K562 (cell line): ENCODE data around the gene MYO18A. TPM values are rescaled to one million over a fixed set of nuclear protein-coding genes. Genes with fewer than 3 reads are reported as not detected.

Experiments used
- ADNP ChIP-seq: fragments of 200-800 bp; sonication (Bioruptor generic); IDR thresholded peaks from 2 replicates; pipeline ENCODE4 v1.6.1; 2016; ENCODE audit warnings: missing genetic modification characterization, missing compliant biosample characterization
- ARID1B ChIP-seq: fragments of 450-650 bp; IDR thresholded peaks from 2 replicates; pipeline ENCODE4 v1.6.1; 2016; ENCODE audit warnings: antibody characterized with exemption, mild to moderate bottlenecking, inconsistent platforms
- DIDO1 ChIP-seq: fragments of 450-650 bp; IDR thresholded peaks from 2 replicates; pipeline ENCODE4 v1.6.1; 2016; ENCODE audit warnings: low read depth, missing biosample characterization, missing genetic modification characterization
- EGR1 ChIP-seq: fragments of 450-650 bp; conservative IDR thresholded peaks from 2 replicates; pipeline ENCODE4 v1.6.1; 2017; ENCODE audit warnings: mild to moderate bottlenecking
- FOXA1 ChIP-seq: fragments of 450-650 bp; IDR thresholded peaks from 2 replicates; pipeline ENCODE4 v1.6.1; 2016; ENCODE audit warnings: mild to moderate bottlenecking, borderline replicate concordance
- HMBOX1 ChIP-seq: sonication (generic); IDR thresholded peaks from 2 replicates; pipeline ENCODE4 v1.6.1; 2016
- JUN ChIP-seq, 2 experiments: sonication (generic) in 1 of 2; formaldehyde crosslinking in 1 of 2; IDR thresholded peaks; 2 replicates each; pipeline versions ENCODE4 v1.6.1 to v1.8.0; 2012 to 2022; ENCODE audit warnings: borderline replicate concordance in 2 of 2, mild to moderate bottlenecking in 2 of 2, improper control_type of control experiment in 1 of 2, low read depth in 1 of 2, low read length in 1 of 2, missing genetic modification reagents in 1 of 2
- JUND ChIP-seq, 2 experiments: IDR thresholded peaks; 2 replicates in 1 of 2; 3 replicates in 1 of 2; pipeline ENCODE4 v1.6.1; 2011; ENCODE audit warnings: borderline replicate concordance in 2 of 2, low read depth in 2 of 2, low read length in 2 of 2, improper control_type of control experiment in 1 of 2, missing biosample characterization in 1 of 2, missing genetic modification characterization in 1 of 2, missing genetic modification reagents in 1 of 2
- KLF16 ChIP-seq: IDR thresholded peaks from 2 replicates; pipeline ENCODE4 v1.6.1; 2016; ENCODE audit warnings: antibody characterized with exemption
- MCM2 ChIP-seq: fragments of 450-650 bp; IDR thresholded peaks from 2 replicates; pipeline ENCODE4 v1.6.1; 2017; ENCODE audit warnings: low read depth, mild to moderate bottlenecking
- RBM14 ChIP-seq: fragments of 200-400 bp; formaldehyde crosslinking; IDR thresholded peaks from 2 replicates; pipeline ENCODE4 v1.6.1; 2018; ENCODE audit warnings: low read depth, mild to moderate bottlenecking, low read length, moderate library complexity, borderline replicate concordance; ENCODE audit not compliant: insufficient read depth
- RBM22 ChIP-seq: fragments of 200-400 bp; formaldehyde crosslinking; IDR thresholded peaks from 2 replicates; pipeline ENCODE4 v1.6.1; 2018; ENCODE audit warnings: low read length, low read depth; ENCODE audit not compliant: poor library complexity, severe bottlenecking
- RFX5 ChIP-seq: IDR thresholded peaks from 2 replicates; pipeline ENCODE4 v1.6.1; 2011; ENCODE audit warnings: low read depth, mild to moderate bottlenecking, improper control_type of control experiment, low read length
- SMC3 ChIP-seq: conservative IDR thresholded peaks from 2 replicates; pipeline ENCODE4 v1.6.1; 2011; ENCODE audit warnings: low read depth, low read length, improper control_type of control experiment; ENCODE audit not compliant: insufficient read depth
- SPI1 ChIP-seq: IDR thresholded peaks from 2 replicates; pipeline ENCODE4 v1.6.1; 2011; ENCODE audit warnings: low read depth, low read length, control low read depth, borderline replicate concordance
- TRIM24 ChIP-seq, 2 experiments: fragments of 450-650 bp; IDR thresholded peaks; 2 replicates each; pipeline ENCODE4 v1.6.1; 2016
- ZNF174 ChIP-seq: fragments of 250-450 bp; sonication (Bioruptor Pico); IDR thresholded peaks from 2 replicates; pipeline ENCODE4 v1.4.0; 2020; ENCODE audit warnings: mild to moderate bottlenecking
- ZNF395 ChIP-seq: fragments of 200-800 bp; sonication (Bioruptor generic); IDR thresholded peaks from 2 replicates; pipeline ENCODE4 v1.6.1; 2017; ENCODE audit warnings: missing genetic modification characterization, missing compliant biosample characterization
- ZNF41 ChIP-seq: fragments of 250-450 bp; sonication (Bioruptor Pico); conservative IDR thresholded peaks from 2 replicates; pipeline ENCODE4 v1.4.0; 2020; ENCODE audit warnings: mild to moderate bottlenecking
- polyA plus RNA-seq, 8 experiments: library from polyadenylated mRNA; depleted of rRNA in 4 of 8; stranded (reverse) in 5 of 8; unstranded in 3 of 8; fragments of >200 nt; fragmentation: Nextera tagmentation in 2 of 8; fragmentation: Illumina TruSeq in 1 of 8; extraction: Ambion mirVana in 2 of 8; extraction: Trizol in 1 of 8; gene quantifications; 2 replicates each; pipeline versions ENCODE4 v1.2.1 to v1.2.3, GENCODE V29; 2011 to 2014; ENCODE audit warnings: inconsistent platforms in 1 of 8, missing spikeins in 1 of 8
- total RNA-seq, 7 experiments: library from RNA; depleted of rRNA in 6 of 7; stranded (reverse); fragments of >200 nt in 6 of 7; fragmentation: Illumina TruSeq in 2 of 7; extraction: Trizol in 2 of 7; gene quantifications; 2 replicates each; pipeline versions ENCODE4 v1.2.1 to v1.2.3, GENCODE V29; 2011 to 2021; ENCODE audit warnings: low replicate concordance in 1 of 7
- TF ChIP-seq, protein P1 (sequence below), 2 experiments: fragments of 450-650 bp in 1 of 2; sonication (generic) in 1 of 2; formaldehyde crosslinking in 1 of 2; IDR thresholded peaks in 1 of 2; conservative IDR thresholded peaks in 1 of 2; 2 replicates each; pipeline versions ENCODE4 v1.6.1 to v1.8.1; 2016 to 2023; ENCODE audit warnings: mild to moderate bottlenecking in 2 of 2, moderate library complexity in 2 of 2, inconsistent platforms in 1 of 2, missing genetic modification reagents in 1 of 2
- TF ChIP-seq, protein P2 (sequence below): fragments of 450-650 bp; IDR thresholded peaks from 2 replicates; pipeline ENCODE4 v1.6.1; 2016

Gene MYO18A
- total and polyA plus RNA-seq, 9 of the 15 experiments (the other 6 are each of a cell fraction or from before 2014, with no cell fraction given): 2.5 to 65.4 (median 17.1) TPM

DNA sequence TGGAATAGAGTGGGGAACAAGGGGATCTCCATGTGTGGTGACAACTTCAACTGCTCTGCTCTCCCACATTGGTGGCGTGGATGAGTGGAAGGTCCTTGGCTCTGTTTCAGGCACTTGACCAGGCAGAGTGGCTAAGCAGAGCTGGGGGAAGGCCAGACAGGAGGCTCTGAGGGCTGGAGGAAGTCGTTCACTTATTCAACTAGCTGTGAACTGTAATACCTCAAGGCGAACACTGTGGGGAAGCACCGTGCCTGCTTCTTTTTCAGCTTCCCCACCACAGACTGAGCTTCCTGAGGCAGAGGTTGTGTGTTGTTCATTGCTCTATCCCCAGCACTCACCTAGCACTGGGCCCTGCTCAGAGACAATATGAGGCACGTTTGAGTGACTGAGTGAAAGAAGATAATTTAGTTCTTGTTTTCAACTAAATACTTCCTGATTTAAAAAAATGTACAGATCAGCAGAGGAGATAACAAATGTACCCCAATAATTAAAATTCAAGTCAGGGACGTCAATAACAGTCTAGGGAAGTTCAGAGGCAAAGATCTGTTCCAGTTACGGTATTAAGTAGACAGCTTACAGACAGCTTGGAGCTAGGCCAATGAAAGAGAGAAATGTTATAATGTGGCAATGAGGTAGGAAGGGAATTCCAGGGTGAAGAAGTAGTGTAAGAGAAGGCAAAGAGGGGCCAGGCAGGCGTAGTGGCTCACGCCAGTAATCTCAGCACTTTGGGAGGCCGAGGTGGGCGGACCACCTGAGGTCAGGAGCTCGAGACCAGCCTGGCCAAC is 34.7 kb downstream of the MYO18A start (continued):
- TF ChIP-seq JUN (IDR thresholded peaks at IDR 0.05; ENCODE audit: borderline replicate concordance, low read depth, low read length) (no peak), JUN (CRISPR knock-in tag; IDR thresholded peaks at IDR 0.05; ENCODE audit: borderline replicate concordance) (no peak), TRIM24 (IDR thresholded peaks at IDR 0.05) (0 out of 4 replicates have a peak, but pooled peaks of 1 of the 2 experiments have one; percentile 9), ZNF395 (CRISPR knock-in tag) (no peak), SPI1 (peak; percentile 58; the same call in 1 of the 2 replicates), ZNF41 (CRISPR knock-in tag) (no peak), MCM2 (no peak), DIDO1 (no peak), HMBOX1 (peak; percentile 69; the same call in 1 of the 2 replicates), RFX5 (no peak), ARID1B (0 out of 2 replicates have a peak, but pooled peaks have one; percentile 15), EGR1 (no peak), ADNP (no peak), RBM14 (no peak), JUND (IDR thresholded peaks at IDR 0.05; ENCODE audit: borderline replicate concordance, low read depth, low read length) (no peak), JUND (tag; IDR thresholded peaks at IDR 0.05; ENCODE audit: borderline replicate concordance, low read depth, low read length) (no peak; the same call in 2 of the 3 replicates), SMC3 (peak; percentile 50; the same call in 1 of the 2 replicates), ZNF174 (no peak), RBM22 (no peak), FOXA1 (no peak), KLF16 (0 out of 2 replicates have a peak, but pooled peaks have one; percentile 9)
- TF ChIP-seq, protein P1, sequence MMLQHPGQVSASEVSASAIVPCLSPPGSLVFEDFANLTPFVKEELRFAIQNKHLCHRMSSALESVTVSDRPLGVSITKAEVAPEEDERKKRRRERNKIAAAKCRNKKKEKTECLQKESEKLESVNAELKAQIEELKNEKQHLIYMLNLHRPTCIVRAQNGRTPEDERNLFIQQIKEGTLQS (IDR thresholded peaks at IDR 0.05): no peak
- TF ChIP-seq, protein P1 (CRISPR knock-in tag; conservative IDR thresholded peaks at IDR 0.05): no peak
- TF ChIP-seq, protein P2, sequence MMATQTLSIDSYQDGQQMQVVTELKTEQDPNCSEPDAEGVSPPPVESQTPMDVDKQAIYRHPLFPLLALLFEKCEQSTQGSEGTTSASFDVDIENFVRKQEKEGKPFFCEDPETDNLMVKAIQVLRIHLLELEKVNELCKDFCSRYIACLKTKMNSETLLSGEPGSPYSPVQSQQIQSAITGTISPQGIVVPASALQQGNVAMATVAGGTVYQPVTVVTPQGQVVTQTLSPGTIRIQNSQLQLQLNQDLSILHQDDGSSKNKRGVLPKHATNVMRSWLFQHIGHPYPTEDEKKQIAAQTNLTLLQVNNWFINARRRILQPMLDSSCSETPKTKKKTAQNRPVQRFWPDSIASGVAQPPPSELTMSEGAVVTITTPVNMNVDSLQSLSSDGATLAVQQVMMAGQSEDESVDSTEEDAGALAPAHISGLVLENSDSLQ: 0 out of 2 replicates have a peak, but pooled peaks have one; percentile 4
